ENCODE measurements around the gene BAG5.
"Not testable (repeated sequence)": the region's sequence is repeated elsewhere in the genome, so short reads cannot be mapped to it uniquely, and the experiment has no call there.

Gene BAG5

GRCh38 chr14:103526247-103526913 is 36.1 kb downstream of the BAG5 start:
- no peak overlapping the region for H3K4me3 ChIP-seq (ENCODE audit: control insufficient read depth, low read depth, low read length)
- TF ChIP-seq, protein P1, sequence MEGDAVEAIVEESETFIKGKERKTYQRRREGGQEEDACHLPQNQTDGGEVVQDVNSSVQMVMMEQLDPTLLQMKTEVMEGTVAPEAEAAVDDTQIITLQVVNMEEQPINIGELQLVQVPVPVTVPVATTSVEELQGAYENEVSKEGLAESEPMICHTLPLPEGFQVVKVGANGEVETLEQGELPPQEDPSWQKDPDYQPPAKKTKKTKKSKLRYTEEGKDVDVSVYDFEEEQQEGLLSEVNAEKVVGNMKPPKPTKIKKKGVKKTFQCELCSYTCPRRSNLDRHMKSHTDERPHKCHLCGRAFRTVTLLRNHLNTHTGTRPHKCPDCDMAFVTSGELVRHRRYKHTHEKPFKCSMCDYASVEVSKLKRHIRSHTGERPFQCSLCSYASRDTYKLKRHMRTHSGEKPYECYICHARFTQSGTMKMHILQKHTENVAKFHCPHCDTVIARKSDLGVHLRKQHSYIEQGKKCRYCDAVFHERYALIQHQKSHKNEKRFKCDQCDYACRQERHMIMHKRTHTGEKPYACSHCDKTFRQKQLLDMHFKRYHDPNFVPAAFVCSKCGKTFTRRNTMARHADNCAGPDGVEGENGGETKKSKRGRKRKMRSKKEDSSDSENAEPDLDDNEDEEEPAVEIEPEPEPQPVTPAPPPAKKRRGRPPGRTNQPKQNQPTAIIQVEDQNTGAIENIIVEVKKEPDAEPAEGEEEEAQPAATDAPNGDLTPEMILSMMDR (conservative IDR thresholded peaks at IDR 0.05; ENCODE audit: control insufficient read depth, insufficient read depth, low read depth, low read length) = no peak
- DNase-seq (ENCODE audit: low read depth) = no peak

- H3K4me3 ChIP-seq (ENCODE audit: control insufficient read depth, low read depth, low read length); DNase-seq (ENCODE audit: low read depth): not testable (repeated sequence)
These were observed 36.8 kb downstream of the BAG5 start for GRCh38 chr14:103525430-103526246.

- TF ChIP-seq, protein P1 (conservative IDR thresholded peaks at IDR 0.05; ENCODE audit: control insufficient read depth, insufficient read depth, low read depth, low read length) = no peak
- DNase-seq (ENCODE audit: low read depth) = no peak
- no peak overlapping the region for H3K4me3 ChIP-seq (ENCODE audit: control insufficient read depth, low read depth, low read length)
These were observed 38.2 kb downstream of the BAG5 start for GRCh38 chr14:103524002-103524935.

DNA sequence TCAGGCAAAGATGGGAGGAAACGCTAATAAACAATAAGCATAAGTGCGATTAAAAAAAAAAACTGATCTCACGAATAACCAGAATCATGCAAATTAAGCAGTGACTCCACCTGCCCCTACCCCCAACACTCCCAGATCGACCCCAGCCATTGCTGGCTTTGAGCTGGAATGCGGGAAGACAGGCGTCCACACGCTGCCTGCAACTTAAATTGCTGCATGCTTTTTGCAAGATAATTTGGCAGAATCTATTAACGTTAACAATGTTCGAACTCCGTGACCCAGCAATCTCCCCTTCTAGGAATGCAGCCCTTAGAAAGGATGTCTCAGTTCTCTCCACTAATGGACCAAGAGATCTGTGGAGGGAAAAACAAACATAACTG is 38.9 kb downstream of the BAG5 start:
- no peak overlapping the region for H3K4me3 ChIP-seq (ENCODE audit: control insufficient read depth, low read depth, low read length)
- no peak for DNase-seq (ENCODE audit: low read depth)
- TF ChIP-seq, protein P1 (conservative IDR thresholded peaks at IDR 0.05; ENCODE audit: control insufficient read depth, insufficient read depth, low read depth, low read length) = no peak

DNA sequence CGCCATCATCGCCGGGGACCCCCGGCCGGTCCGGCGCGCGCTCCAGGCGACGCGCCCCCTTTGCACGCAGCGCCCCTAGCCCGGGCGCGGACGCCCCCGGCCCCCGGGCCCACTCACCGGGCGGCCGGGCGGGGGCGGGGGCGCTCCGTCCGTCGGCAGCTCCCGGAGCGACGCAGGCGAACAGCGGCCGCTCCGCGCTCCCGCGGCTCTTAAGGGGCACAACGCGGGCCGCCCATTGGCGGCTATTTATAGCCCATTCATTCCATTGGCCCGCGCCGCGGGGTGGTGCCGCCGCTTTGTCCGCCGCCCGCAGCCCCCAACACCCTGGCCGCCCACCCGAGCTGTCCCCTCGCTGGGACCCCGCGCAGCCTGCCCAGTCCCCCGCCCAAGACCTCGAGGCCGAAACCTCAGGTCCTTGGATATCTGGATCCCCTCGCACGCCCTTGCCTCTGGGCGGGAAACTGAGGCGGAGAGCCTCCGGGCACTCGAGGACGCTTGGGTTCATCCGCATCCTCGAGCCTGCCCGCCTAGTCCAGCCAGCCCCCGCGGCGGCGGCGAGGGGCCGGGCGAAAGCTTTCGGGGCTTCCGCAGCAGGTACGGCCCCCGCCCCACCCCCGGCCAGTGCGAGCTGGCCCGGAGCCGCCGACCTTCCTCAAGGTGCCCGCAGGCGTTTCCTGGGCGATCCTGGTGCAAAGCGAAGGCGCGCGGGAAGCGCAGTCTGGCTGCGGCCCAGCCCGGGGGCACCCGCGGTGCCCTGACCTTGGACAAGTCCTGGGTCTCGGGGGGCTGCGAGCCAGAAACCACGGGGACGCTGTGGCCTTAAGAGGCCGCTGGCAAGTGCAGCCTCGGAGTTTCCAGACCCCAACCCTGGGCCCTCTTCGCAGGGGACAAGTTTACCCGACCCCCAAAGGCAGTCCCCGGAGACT is 39.5 kb downstream of the BAG5 start, which contains the start of gene CKB:
Gene CKB (minus strand): TSS at position 182 of the 926 bp plus-strand sequence. CDS start 337 bp downstream, outside the sequence.
- TF ChIP-seq, protein P1 (conservative IDR thresholded peaks at IDR 0.05; ENCODE audit: control insufficient read depth, insufficient read depth, low read depth, low read length) = no peak
- DNase-seq (ENCODE audit: low read depth) = no peak
- H3K4me3 ChIP-seq (ENCODE audit: control insufficient read depth, low read depth, low read length) = peak within 1 kb of the TSS; percentile 7

GRCh38 chr14:103521951-103522563 is 40.4 kb downstream of the BAG5 start:
- TF ChIP-seq, protein P1 (conservative IDR thresholded peaks at IDR 0.05; ENCODE audit: control insufficient read depth, insufficient read depth, low read depth, low read length) = no peak
- peak overlapping the region; percentile 7 for H3K4me3 ChIP-seq (ENCODE audit: control insufficient read depth, low read depth, low read length)
- DNase-seq (ENCODE audit: low read depth) = no peak

All from fibroblast of mammary gland (primary cell).